K562 (cell line): ENCODE data around the gene HOXA4. TPM values are rescaled to one million over a fixed set of nuclear protein-coding genes. Genes with fewer than 3 reads are reported as not detected.

Experiments used
- ATAC-seq: fragments of 200-7000 bp; cut with Tn5 transposase; 3 replicates; pipeline ENCODE4 v1.9.1; 2020; ENCODE audit warnings: moderate library complexity
- BruUV-seq: library from RNA; stranded (reverse); fragments of 400-500 nt; replicated peaks from 2 replicates; lab custom pipeline; 2021; lab: Mats Ljungman, UMichigan
- CTCF ChIA-PET: fragments of 300-600 bp; formaldehyde crosslinking; extraction: SDS; loops from one replicate; lab custom pipeline; 2021; ENCODE audit warnings: low intra/inter-chr PET ratio; lab: Yijun Ruan, JAX
- POLR2A ChIA-PET: fragments of 300-600, 350-650 bp; sonication (Branson Sonifier 250); formaldehyde crosslinking; extraction: SDS; loops from one replicate; lab custom pipeline; 2021; ENCODE audit warnings: antibody characterized with exemption, inconsistent platforms; lab: Yijun Ruan, JAX
- DNase-seq, 4 experiments: peaks; one replicate each; pipeline versions ENCODE4 v3.0.0 to v3.0.0-alpha.2; 2011 to 2018; ENCODE audit warnings: low spot score in 3 of 4, mixed read lengths in 3 of 4; ENCODE audit errors: extremely low read depth in 1 of 4
- FAIRE-seq: peaks from 2 replicates; lab custom pipeline; 2011; peaks lifted over from hg19 to GRCh38; lab: Jason Lieb, UNC
- H2AFZ ChIP-seq: 2 replicates; pipeline ENCODE4 v1.6.0; 2011; ENCODE audit warnings: low read depth, low read length, control low read depth, inconsistent platforms
- H3K27ac ChIP-seq: fragments of 200-600 bp; 3 replicates; pipeline ENCODE4 v1.8.0; 2011; ENCODE audit warnings: low read depth, mild to moderate bottlenecking, control low read depth, inconsistent platforms, low read length, moderate library complexity, mixed read lengths; ENCODE audit errors: extremely low read depth
- H3K27me3 ChIP-seq, 2 experiments: fragments of 300-600 bp in 1 of 2; 2 replicates in 1 of 2; 3 replicates in 1 of 2; pipeline versions ENCODE4 v1.6.0 to v1.8.0; 2011; ENCODE audit warnings: inconsistent platforms in 2 of 2, low read length in 2 of 2, mild to moderate bottlenecking in 1 of 2, mixed read lengths in 1 of 2, moderate library complexity in 1 of 2; ENCODE audit not compliant: control insufficient read depth in 2 of 2, insufficient read depth in 2 of 2
- H3K36me3 ChIP-seq: fragments of 300-600 bp; 3 replicates; pipeline ENCODE4 v1.8.0; 2011; ENCODE audit warnings: mild to moderate bottlenecking, low read length, inconsistent platforms; ENCODE audit not compliant: control insufficient read depth, insufficient read depth
- H3K4me1 ChIP-seq, 2 experiments: fragments of 200-600 bp in 1 of 2; replicated peaks in 1 of 2; 2 replicates in 1 of 2; 3 replicates in 1 of 2; pipeline versions ENCODE4 v1.5.1 to v1.8.0; 2011; ENCODE audit warnings: inconsistent platforms in 2 of 2, low read length in 2 of 2, mild to moderate bottlenecking in 1 of 2, mixed read lengths in 1 of 2, moderate library complexity in 1 of 2; ENCODE audit not compliant: control insufficient read depth in 2 of 2, insufficient read depth in 2 of 2
- H3K4me2 ChIP-seq: 2 replicates; pipeline ENCODE4 v1.6.1; 2011; ENCODE audit warnings: low read length, control low read depth, inconsistent platforms, mixed read lengths; ENCODE audit not compliant: insufficient read depth
- H3K4me3 ChIP-seq: fragments of 200-600 bp; sonication (generic), shearing (Covaris generic); 2 replicates; pipeline ENCODE4 v1.5.1; 2016; ENCODE audit warnings: control low read depth, inconsistent platforms
- H3K79me2 ChIP-seq: fragments of 200-600 bp; 3 replicates; pipeline ENCODE4 v1.8.0; 2011; ENCODE audit warnings: low read length, inconsistent platforms; ENCODE audit not compliant: control insufficient read depth, insufficient read depth
- H3K9ac ChIP-seq, 2 experiments: 2 replicates each; pipeline versions ENCODE4 v1.6.0 to v1.6.1; 2011; ENCODE audit warnings: low read depth in 2 of 2, low read length in 2 of 2, control low read depth in 1 of 2, inconsistent platforms in 1 of 2, mild to moderate bottlenecking in 1 of 2, mixed read lengths in 1 of 2; ENCODE audit not compliant: insufficient read depth in 1 of 2
- H3K9me1 ChIP-seq: one replicate; pipeline ENCODE4 v1.6.0; 2011; ENCODE audit warnings: inconsistent platforms, mild to moderate bottlenecking, low read length, moderate library complexity; ENCODE audit not compliant: control insufficient read depth, insufficient read depth
- H3K9me3 ChIP-seq: replicated peaks from 2 replicates; pipeline ENCODE4 v1.5.1; 2011; ENCODE audit warnings: low read depth, low read length, inconsistent platforms; ENCODE audit not compliant: control insufficient read depth, insufficient read depth
- H4K20me1 ChIP-seq: replicated peaks from 2 replicates; pipeline ENCODE4 v1.6.1; 2011; ENCODE audit warnings: low read length, inconsistent platforms, mixed read lengths; ENCODE audit not compliant: control insufficient read depth, insufficient read depth
- AFF1 ChIP-seq, 2 experiments: fragments of 450-650 bp; IDR thresholded peaks; 2 replicates each; pipeline ENCODE4 v1.6.1; 2018; ENCODE audit warnings: mild to moderate bottlenecking in 2 of 2, low read depth in 1 of 2; ENCODE audit not compliant: partially characterized antibody in 2 of 2
- FOXA1 ChIP-seq: fragments of 450-650 bp; IDR thresholded peaks from 2 replicates; pipeline ENCODE4 v1.6.1; 2016; ENCODE audit warnings: mild to moderate bottlenecking, borderline replicate concordance
- HDGF ChIP-seq: fragments of 450-650 bp; IDR thresholded peaks from 2 replicates; pipeline ENCODE4 v1.6.1; 2016
- KAT7 ChIP-seq: sonication (generic); formaldehyde crosslinking; IDR thresholded peaks from 2 replicates; pipeline ENCODE4 v1.8.0; 2022; ENCODE audit warnings: missing genetic modification reagents, mild to moderate bottlenecking, borderline replicate concordance
- KDM2B ChIP-seq: fragments of 250-450 bp; sonication (Bioruptor Pico); IDR thresholded peaks from 2 replicates; pipeline ENCODE4 v1.8.0; 2021; ENCODE audit warnings: mild to moderate bottlenecking, moderate library complexity
- MED1 ChIP-seq: sonication (generic); formaldehyde crosslinking; IDR thresholded peaks from 2 replicates; pipeline ENCODE4 v1.8.1; 2023; ENCODE audit warnings: missing genetic modification reagents, borderline replicate concordance
- PHF21A ChIP-seq: fragments of 450-650 bp; IDR thresholded peaks from 2 replicates; pipeline ENCODE4 v1.6.1; 2017; ENCODE audit warnings: low read depth, borderline replicate concordance
- SIRT6 ChIP-seq: IDR thresholded peaks from one replicate; pipeline ENCODE4 v1.6.1; 2012; ENCODE audit warnings: low read depth, mild to moderate bottlenecking, control low read depth, inconsistent platforms, low read length, moderate library complexity
- SMARCB1 ChIP-seq: IDR thresholded peaks from 2 replicates; pipeline ENCODE4 v1.6.1; 2011; ENCODE audit warnings: improper control_type of control experiment, low read depth; ENCODE audit not compliant: insufficient read length
- SRSF7 ChIP-seq: fragments of 200-400 bp; formaldehyde crosslinking; optimal IDR thresholded peaks from 2 replicates; pipeline ENCODE3; 2017; ENCODE audit warnings: mild to moderate bottlenecking, low read depth, low read length
- ZKSCAN1 ChIP-seq: fragments of 150-350 bp; IDR thresholded peaks from 2 replicates; pipeline ENCODE4 v1.6.1; 2016; ENCODE audit warnings: low read depth, low read length
- ZNF583 ChIP-seq: fragments of 250-450 bp; sonication (Bioruptor Pico); IDR thresholded peaks from 2 replicates; pipeline ENCODE4 v1.4.0; 2020
- ZNF586 ChIP-seq: fragments of 450-650 bp; formaldehyde crosslinking; conservative IDR thresholded peaks from 2 replicates; pipeline ENCODE4 v1.4.0; 2020; ENCODE audit warnings: mild to moderate bottlenecking, moderate library complexity
- ZNF589 ChIP-seq: fragments of 200-800 bp; sonication (Bioruptor generic); IDR thresholded peaks from 2 replicates; pipeline ENCODE4 v1.6.1; 2016; ENCODE audit warnings: low read depth, missing genetic modification characterization, missing compliant biosample characterization
- WGBS: fragments of 100-300 bp; shearing (Covaris generic); methylation state at CpG from one replicate; pipeline ENCODE4 v1.1.6; 2016; ENCODE audit warnings: low coverage, mixed read lengths; ENCODE audit not compliant: insufficient coverage; ENCODE audit errors: missing lambda C conversion rate; 5-methylcytosine and 5-hydroxymethylcytosine counted together
- in situ Hi-C: fragments of 300-500 bp; cut with MboI; formaldehyde crosslinking; loops from 4 replicates; pipeline ENCODE4 v1.15.0; 2018; ENCODE audit warnings: inconsistent platforms, mixed read lengths
- intact Hi-C: fragments of 100-400 bp; cut with micrococcal nuclease; formaldehyde crosslinking; loops from 2 replicates; pipeline ENCODE4 v1.14.2; 2022
- polyA plus RNA-seq, 8 experiments: library from polyadenylated mRNA; depleted of rRNA in 4 of 8; stranded (reverse) in 5 of 8; unstranded in 3 of 8; fragments of >200 nt; fragmentation: Nextera tagmentation in 2 of 8; fragmentation: Illumina TruSeq in 1 of 8; extraction: Ambion mirVana in 2 of 8; extraction: Trizol in 1 of 8; gene quantifications; 2 replicates each; pipeline versions ENCODE4 v1.2.1 to v1.2.3, GENCODE V29; 2011 to 2014; ENCODE audit warnings: inconsistent platforms in 1 of 8, missing spikeins in 1 of 8
- total RNA-seq, 7 experiments: library from RNA; depleted of rRNA in 6 of 7; stranded (reverse); fragments of >200 nt in 6 of 7; fragmentation: Illumina TruSeq in 2 of 7; extraction: Trizol in 2 of 7; gene quantifications; 2 replicates each; pipeline versions ENCODE4 v1.2.1 to v1.2.3, GENCODE V29; 2011 to 2021; ENCODE audit warnings: low replicate concordance in 1 of 7
- TF ChIP-seq, protein P1 (sequence below): fragments of 250-450 bp; sonication (Bioruptor Pico); IDR thresholded peaks from 2 replicates; pipeline ENCODE4 v1.5.0; 2021; ENCODE audit warnings: mild to moderate bottlenecking, moderate library complexity

The HOXA4 gene
- total and polyA plus RNA-seq, 9 of the 15 experiments (the other 6 are each of a cell fraction or from before 2014, with no cell fraction given), result not detected

GRCh38 chr7:27098578-27099451 is 31.7 kb downstream of the HOXA4 start:
- POLR2A ChIA-PET, result interaction anchor here (0.6 kb wide), 1 partner anchor 1176 kb away, joined by 3 read pairs; no protein-coding TSS in a partner anchor
- no TSS peak for BruUV-seq
- in situ Hi-C loops, result no loop called here
- no peak for TF ChIP-seq ZNF586 (CRISPR knock-in tag)
- no peak for TF ChIP-seq KAT7
- TF ChIP-seq SMARCB1, result no peak
- TF ChIP-seq ZKSCAN1, result no peak
- no peak for TF ChIP-seq MED1 (CRISPR knock-in tag)
- no peak for TF ChIP-seq SRSF7
- TF ChIP-seq, protein P1, sequence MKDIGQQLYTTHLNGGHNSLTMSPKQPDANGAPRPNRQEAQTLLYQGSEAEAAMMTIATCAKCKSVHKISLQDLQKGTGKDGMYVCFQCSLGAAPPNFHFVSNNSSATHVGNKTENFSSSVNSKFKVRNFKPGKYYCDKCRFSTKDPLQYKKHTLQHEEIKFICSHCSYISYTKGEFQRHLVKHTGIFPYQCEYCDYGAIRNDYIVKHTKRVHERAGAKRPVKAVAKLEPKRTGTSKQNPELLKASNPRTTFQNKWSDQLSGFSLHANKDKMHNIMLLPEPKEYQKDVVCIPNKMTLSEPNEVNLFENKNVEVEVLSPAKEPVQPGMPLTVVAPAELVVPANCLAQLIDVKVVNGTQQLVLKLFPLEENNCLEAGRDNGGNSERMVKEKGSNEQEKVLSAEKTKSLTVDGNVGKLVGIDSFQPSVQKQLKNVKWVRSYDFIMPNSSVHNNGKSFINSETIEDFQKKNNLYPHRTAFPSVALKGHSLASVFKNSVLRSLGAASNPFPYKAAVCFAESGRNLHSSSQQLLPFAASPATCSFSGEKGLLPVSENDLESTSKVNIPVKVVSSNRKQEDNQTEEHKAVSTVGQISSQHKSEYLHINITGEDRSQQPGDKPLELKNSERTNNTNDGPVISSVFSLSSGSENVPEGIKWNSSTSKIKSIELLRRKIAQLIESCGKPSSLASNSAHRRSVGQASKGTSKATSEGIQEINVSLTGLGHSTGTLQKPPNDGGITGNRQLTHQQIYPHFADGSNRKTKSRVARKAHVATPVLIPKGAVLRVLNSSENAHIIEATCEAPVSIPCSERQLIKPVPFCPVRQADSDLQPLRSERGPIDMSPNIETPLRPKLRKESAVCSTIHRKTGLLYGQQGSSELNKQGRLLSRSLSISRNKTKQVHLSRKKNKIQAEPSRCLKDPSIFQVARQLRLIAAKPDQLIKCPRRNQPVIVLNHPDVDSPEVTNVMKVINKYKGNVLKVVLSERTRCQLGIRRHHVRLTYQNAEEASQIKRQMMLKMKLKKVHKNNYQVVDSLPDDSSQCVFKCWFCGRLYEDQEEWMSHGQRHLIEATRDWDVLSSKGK (CRISPR knock-in tag), result no peak
- no peak for TF ChIP-seq KDM2B (CRISPR knock-in tag)
- TF ChIP-seq AFF1 (IDR thresholded peaks at IDR 0.05; ENCODE audit: low read depth in 1 of 2, partially characterized antibody in 2 of 2), result no peak
- no peak for TF ChIP-seq SIRT6
- no peak for TF ChIP-seq ZNF583
- no peak for TF ChIP-seq FOXA1
- TF ChIP-seq ZNF589 (CRISPR knock-in tag), result no peak
- no peak for TF ChIP-seq PHF21A
- TF ChIP-seq HDGF, result no peak

More at GRCh38 chr7:27098578-27099451, 31.7 kb downstream of the HOXA4 start:
- FAIRE-seq, result no peak
- Histone ChIP-seq H3K27ac (no peak overlapping the region), H3K4me3 (no peak overlapping the region), H3K79me2 (no peaks in the 10 kb centered on the region), H3K36me3 (no peaks in the 10 kb centered on the region), H4K20me1 (no peaks in the 10 kb centered on the region), H3K9ac (no peak overlapping the region), H3K4me1 (peaks cover 0 to 17% of the 10 kb centered on the region in 2 experiments; a peak in 2 of 5 replicates), H2AFZ (no peak overlapping the region), H3K9me3 (no peaks in the 10 kb centered on the region), H3K4me2 (no peak overlapping the region), H3K27me3 (peaks cover 60 to 81% of the 10 kb centered on the region in 2 experiments), H3K9me1 (no peaks in the 10 kb centered on the region)
- DNase-seq, result no peak
- no peak for ATAC-seq
- CTCF ChIA-PET, result no interaction called here
- intact Hi-C loops, result no loop called here
- WGBS, result 23% methylated on average over 37 of the region's 38 CpGs
